ENCODE measurements around the gene FRMD4B.
"Not testable (repeated sequence)": the region's sequence is repeated elsewhere in the genome, so short reads cannot be mapped to it uniquely, and the experiment has no call there.

The FRMD4B gene

DNA sequence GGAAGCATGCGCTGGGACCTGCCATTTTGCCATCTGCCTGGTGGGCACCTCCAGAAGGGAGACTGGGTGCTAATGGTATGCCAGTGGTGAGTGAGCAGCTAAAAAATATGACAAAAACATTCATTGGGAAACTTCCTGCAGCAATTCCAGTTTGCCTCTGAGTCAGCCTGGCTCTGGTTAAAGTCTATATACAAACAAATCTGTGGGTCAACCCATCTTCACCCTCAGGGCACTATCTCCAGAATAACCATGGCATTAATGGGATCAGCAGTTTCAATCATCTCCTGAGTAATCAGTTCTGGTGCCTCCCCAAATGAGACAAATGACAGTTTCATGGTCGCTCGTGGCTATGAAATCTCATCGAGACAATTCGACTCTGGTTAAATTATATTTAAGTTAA lies 21.5 kb downstream of the FRMD4B start:
- DNase-seq (ENCODE audit: low spot score), result peak; percentile 76

DNA sequence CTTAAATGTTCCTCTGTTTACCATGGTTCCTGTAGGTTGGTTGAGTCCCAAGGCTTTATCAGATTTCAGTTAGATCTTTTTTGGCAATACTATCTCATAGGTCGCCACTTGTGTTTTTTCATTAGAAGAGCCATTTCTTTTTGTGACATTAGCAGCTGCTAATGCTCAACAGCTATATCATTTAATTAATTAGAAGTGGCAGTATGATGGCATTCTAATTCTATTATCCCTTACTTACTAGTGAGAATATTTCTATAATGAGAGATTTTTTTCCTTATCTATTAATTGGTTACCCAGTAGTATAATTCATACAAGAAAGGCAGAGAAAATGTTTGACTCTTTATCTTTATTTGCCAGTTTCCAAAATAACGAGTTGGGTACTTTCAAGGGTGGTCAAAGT lies 25.2 kb downstream of the FRMD4B start:
- DNase-seq (ENCODE audit: low spot score), result no peak

DNA sequence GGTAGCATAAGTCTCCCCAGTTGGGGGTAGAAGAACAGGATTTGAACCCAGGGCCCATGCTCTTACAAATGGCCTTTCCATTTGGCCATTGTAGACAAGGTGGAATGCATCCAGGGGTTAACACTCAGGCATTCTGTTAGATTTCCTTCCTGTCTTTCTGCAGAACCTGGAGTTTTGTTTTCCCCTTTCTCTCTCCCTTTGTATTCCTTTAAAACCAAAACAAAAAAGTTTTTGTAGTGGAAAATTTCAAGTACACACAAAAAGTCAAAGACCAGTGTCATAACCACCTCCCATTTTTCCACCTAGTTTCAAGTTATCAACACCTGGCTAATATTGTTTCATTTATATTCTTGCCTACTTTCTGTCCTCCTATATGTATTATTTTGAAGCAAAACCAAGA lies 26.0 kb downstream of the FRMD4B start:
- no peak for DNase-seq (ENCODE audit: low spot score)

DNA sequence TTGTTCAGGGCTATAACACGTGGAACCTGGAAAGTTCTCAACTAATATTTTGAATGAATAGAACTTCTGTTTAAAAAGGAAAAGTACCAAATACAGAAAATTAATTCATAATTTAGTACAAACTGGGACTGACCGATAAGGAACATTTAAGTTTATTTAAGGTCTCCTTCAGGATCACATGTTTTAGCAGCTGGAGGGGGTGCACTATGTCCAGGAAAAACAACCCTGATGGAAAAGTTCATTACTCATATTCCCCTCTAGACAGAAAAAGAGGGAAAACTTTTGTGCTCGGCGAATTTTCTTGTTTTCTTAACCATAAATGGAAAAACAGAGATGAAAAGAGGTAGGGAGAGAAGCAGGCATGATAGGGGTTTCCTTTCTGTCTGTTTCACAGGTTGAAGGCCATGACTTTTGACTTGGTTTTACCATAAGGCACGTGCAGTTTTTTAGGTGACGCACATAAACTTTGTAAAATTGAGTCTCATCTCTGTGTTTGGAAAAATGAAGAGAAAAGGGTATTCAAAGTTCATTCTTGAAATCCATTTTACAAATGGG lies 26.5 kb downstream of the FRMD4B start:
- no peak for DNase-seq (ENCODE audit: low spot score)

DNA sequence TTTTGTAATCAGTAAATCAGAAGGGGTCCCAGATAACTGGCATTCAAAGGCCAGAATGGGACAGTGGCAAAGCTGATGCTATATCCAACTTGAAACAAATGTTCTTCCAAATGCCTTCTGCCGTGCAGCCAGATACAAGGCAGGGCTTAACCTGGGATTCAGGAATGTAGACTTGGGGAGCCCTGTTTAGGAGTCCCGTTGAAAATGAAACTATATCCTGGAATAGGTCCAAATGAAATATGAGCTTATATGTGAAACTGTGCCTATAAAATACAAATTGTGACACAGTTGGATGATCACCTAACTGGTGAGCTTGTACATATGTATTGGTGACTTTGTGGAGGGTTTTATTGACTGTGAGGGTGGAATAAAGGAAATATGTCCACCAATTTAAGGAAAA lies 28.7 kb downstream of the FRMD4B start:
- DNase-seq (ENCODE audit: low spot score), result no peak

DNA sequence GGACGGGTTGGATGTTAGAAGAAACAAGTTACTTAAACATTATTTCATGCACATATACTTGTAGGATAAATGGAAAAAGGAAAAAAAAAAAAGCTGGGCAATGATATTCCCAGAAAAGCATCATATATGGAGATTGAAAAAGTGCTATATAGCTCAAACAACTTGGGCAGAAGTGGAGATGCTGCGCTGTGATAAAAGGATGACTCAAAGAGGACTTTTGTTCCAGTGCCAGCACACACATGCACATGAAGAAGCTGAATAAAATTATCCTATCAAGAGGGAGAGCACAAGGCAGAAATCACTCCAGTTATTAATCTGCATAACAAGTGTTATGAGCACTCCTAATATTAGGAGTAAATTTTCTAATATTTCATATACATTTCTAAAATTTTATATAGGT lies 30.9 kb downstream of the FRMD4B start:
- peak; percentile 77 for DNase-seq (ENCODE audit: low spot score)

DNA sequence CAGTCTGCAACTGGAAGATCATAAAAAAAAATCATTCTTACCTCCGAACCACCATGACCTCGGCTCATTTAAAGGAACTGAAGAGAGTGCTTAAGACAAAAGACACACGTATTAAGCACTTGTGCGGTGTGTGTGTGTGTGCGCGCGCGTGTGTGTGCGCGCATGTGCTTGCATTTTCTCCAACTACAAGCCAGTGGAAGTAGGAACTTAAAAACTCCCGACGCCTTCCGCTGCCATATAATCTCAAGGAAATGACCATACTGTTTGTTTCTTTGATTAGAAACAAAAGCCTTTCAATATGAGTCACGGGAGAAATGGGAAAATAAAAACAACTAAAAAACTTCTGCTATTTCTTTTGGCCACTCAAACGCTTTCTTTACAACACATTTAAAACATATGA lies 32.4 kb downstream of the FRMD4B start:
- DNase-seq (ENCODE audit: low spot score), result no peak

DNA sequence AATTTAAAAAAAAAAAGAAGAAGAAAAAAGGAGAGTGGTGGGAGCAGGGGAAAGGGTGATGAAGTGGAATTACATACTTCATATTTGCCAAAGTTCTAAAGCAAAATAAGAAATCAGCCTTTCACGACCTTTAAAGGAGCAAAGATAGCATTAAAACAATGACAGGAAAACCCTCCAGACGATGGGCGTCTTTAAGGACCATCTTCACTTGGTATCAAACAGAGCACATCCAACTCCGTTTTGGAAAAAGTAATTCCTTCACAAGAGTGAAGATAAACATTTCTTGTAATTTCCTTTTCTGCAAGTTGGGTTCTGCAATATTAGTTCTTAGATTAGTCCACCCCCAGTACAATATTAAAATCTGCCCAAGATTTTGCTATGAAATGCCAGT lies 32.8 kb downstream of the FRMD4B start:
- no peak for DNase-seq (ENCODE audit: low spot score)

DNA sequence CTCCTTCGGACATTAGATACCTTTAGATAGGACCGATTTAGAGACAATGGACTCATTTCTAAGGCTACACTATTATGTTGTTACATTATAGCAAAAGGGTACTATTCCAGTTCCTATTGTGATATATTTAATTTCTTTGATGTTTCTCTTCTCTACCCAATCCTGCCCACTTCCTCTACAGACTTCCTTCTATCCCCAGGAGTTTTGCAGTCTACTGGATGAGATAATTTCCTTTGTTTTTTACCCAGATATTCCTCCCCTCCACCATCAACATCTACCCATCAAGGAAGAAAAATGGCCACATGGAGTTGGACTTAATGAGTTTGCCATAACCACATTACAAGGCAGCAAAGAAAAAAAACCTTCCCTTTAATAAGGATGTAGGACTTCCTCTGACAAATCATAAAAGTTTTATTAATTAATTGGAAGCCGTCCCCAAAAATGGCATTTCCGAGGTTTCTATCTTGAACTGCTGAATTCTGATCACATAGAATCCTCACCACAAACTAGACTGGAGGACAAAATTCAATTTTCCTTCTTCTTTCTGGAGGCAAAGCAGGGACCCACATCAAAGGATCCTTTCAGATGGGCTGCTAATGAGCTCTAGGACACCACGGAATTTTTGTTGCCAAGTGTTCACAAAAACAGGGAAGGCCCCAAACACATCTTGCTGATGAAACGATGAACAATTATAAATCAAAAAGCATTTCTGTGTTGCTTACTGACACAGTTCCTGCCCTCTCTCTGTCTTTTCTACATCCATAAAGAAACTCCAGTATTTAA lies 33.4 kb downstream of the FRMD4B start:
- no peak for DNase-seq (ENCODE audit: low spot score)

DNA sequence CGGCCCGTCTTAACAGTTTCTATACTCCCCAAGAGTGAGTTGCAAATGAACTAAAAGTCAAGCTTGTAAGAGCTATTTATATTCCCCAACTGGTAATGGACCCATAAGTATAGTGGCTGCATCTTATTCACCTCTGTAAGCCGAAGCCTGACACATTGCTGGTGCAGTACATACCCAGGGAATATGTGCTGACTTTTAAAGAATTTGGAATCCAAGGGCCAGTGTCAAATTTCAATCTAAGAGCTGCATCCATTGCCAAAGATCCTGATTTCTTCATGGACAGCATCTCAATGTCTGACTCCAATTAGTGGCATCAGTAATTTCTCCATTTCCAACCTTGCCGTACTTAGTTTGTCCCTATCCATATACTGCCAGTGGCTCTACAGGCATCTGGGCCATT lies 42.0 kb downstream of the FRMD4B start:
- no peak for DNase-seq (ENCODE audit: low spot score)

DNA sequence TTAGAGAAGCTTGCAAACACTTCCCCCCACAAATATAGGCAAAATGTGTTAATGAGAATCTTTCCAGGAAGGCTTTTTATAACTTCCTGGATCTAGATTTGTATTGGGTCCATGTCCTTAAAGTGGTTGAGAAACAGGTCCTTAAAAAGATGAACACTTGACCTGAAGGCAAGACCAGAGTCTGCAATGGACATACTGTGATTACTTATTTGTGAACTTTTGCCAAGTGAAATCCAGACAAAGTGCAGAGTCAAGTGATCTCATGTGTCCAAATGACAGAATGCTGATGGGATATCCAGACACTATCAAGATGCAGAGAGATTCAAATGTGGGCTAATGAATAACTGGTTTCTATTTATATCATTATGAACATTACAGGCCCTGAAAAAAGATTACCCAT lies 43.8 kb downstream of the FRMD4B start:
- DNase-seq (ENCODE audit: low spot score), result no peak

DNA sequence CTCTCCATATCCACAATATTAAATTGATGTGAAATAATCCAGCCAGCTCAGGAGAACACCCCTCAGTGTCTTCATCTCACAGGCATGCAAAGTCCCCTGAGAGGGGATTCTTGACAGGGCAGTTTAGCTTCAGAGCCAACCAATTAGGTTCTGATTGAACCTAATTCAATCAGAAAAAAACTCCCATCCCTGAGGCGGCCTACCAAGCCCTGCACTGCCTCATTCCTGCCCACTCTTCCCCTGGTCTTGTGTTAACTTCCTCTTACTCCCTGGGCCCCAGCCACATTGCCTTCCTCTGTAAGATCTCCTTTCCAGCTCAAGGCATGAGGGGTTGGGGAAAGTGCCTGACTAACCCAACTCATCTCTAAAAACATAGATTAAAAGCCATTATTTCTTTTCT lies 46.1 kb downstream of the FRMD4B start:
- no peak for DNase-seq (ENCODE audit: low spot score)

DNA sequence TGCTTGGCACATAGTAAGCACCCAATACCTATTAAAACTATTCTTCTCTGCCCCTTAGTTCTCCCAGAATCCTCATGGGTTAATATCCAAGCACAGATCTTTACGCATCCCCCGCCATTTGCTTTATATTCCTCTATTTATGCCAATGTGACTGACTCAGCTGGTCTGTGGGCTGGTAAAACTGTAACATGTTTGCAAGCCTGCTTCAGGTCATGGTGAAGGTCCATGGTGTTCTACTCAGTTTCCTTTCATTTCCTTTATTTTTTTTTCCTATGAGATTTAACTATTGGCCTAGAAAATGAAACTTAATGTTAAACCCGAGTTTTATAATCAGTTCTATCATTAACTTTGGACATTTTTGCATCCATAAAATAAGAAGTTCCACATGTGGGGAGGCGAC lies 47.0 kb downstream of the FRMD4B start:
- DNase-seq (ENCODE audit: low spot score), result no peak

DNA sequence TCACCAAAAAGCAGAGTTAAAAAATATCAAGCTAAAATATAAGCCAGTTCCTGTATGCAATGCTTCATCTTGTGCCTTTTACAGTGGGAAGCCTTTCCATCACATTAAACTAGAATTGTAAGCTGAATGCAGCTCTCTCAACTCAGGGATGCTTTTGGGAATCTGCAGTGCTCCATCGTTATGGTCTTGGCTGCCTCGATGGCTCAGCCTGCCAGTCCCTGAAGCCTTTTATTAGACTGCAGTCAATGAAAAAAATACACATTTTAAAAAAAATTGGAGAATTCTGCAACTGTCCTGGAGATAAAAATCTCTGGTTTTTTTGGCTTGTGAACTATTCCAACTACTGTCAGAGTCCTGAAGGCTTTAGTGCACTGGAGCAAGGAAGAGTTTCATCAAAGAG lies 53.0 kb downstream of the FRMD4B start:
- no peak for DNase-seq (ENCODE audit: low spot score)

DNA sequence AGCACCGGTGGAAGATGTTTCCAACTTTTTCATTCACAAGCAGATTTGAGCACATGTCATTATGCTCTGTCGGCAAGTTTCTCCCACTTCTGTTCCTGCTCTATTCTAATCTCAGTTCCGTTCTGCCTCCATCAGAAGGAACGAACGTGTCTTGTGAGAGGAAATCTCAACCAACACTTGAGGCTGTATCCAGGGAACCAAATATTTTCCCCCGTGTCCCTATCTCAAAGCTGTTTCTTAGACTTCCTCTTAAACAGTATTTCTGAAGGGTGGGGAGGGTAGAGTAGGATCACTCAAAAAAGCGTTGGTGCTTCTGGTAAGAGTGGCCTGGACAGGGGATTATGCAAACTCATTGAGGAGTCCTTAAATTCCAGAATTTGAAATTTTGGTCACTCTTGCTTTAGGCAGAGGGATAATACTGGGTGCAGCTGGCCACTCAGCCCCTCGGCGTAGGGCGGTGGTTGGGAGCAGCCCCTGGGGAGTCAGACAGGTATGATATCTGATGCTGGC lies 54.9 kb downstream of the FRMD4B start:
- DNase-seq (ENCODE audit: low spot score), result no peak

DNA sequence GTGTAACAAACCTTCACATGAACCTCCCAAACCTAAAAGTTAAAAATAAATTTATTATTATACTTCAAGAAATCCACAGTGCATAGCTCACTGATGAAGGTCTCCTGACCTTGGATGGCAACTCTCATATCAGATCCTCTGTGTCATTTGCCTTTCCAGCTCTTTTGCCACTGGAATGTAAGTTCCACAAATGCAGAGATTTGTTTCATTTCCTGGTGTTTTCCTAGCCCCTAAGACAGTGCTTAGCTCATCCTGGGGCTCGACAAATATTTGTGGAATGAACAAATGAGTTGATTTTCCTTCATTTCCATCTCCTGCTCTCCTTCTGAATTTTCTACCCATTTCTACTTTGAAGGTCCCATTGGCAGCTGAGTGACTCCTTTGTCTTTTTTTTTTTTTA lies 56.0 kb downstream of the FRMD4B start:
- DNase-seq (ENCODE audit: low spot score), result no peak

DNA sequence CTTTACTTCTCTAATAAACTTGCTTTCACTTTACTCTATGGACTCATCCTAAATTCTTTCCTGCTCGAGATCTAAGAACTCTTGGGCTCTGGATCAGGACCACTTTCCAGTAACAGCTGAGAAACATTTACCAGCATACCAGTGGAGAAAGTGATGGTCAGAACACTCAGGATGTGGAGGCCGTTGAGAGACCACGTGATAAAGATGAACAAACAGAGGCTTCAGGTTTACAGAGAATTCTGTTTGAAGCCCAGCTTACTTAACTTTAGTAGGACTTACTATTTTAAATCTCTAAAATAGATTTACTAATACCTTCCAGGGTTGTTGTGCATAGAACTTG lies 57.0 kb downstream of the FRMD4B start:
- DNase-seq (ENCODE audit: low spot score), result no peak

DNA sequence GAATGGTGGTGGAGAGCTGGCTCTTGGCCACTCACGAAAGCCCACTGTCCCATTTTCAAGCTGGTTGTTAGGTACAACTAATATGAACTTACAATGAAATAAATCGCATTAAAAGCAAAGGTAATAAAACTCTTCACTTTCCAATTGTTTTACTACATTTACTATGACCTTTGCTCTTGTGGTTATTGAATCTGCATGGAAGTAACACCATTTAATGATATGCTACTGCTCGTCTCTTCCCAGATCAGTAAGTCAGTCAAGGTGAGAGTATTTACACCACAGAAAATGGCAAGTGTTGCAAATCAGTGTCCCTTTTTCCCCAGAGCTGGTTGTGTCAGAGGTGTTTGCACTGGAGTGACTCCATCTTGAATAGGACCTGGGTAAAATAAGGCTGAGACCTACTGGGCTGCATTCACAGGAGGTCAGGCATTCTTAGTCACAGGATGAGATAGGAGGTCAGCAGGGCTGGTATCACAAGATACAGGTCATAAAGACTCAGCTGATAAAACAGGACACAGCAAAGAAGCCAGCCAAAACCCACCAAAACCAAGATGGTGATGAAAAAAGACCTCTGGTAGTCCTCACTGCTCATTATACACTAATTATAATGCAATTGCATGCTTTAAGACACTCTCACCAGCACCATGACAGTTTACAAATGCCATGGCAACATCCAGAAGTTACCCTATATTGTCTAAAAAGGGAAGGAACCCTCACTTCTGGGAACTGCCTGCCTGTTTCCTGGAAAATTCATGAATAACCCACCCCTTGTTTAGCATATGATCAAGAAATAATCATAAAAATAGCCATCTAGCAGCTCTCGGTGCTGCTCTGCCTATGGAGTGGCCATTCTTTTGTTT lies 57.6 kb downstream of the FRMD4B start:
- no peak for DNase-seq (ENCODE audit: low spot score)

DNA sequence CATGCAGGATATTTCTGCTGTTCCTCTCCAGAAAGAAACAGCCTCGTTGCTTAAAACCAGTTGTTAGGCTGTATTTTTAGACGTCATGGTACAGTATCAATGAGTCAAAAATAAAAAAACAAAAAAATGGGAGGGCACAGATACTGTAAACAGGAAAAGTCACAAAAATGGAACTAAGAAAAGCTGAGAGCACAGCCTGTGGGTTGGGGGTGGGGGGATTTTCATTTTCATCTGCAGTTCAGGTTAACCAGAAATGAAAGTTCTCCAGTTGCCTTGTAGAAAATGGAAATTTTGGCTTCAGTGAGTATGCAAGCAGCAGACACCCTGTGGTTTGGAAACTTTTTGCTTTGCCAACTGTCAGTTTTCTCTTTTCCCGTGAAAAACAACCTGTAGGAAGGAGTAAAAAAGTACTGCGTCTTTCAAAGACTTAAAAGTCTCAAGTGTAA lies 59.0 kb downstream of the FRMD4B start:
- no peak for DNase-seq (ENCODE audit: low spot score)

DNA sequence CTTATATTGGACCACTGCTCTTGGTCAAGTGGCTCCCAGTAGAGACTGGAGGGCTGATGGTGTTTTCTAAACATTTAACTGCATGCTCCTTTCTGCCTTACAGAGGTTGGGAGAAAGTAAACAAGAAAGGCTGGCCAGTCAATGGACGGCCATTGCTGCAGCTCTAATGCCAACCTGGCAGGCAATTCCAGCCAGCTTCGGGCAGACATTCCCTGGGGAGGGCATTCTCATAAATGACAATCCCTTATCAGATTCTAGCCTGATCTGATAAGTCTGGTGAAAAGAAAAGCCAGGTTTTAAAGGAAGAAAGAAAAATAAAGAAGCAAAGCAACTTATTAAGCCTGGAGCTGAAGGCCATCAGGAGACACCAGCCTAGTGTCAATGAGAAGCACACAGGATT lies 60.7 kb downstream of the FRMD4B start:
- no peak for DNase-seq (ENCODE audit: low spot score)

DNA sequence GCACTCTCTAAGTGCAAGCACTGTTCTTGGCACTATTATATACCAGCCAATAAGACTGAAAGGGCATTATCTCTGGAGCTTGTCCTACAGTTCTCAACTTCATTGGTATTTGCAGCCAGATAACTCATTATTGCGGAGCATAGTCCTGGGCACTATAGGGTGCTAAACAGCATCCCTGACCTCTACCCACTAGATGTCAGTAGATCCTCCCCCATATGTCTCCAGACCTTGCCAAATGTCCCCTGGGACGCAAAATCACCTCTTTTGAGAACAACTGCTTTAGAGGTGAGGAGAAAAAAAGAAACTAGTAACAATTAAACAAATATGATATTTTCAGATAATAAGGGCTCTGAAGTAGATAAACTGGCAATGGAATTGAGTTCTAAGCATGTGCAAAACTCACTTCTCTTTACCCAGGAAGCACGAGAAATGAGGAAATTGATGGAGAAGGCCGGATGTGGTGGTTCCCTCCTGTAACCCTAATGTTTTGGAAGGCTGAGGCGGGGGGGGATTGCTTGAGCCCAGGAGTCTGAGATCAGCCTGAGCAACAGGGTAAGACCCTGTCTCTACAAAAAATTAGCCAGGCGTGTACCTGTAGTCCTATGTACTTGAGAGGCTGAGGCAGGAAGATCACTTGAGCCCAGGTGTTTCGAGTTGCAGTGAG lies 61.4 kb downstream of the FRMD4B start:
- DNase-seq (ENCODE audit: low spot score), result no peak

DNA sequence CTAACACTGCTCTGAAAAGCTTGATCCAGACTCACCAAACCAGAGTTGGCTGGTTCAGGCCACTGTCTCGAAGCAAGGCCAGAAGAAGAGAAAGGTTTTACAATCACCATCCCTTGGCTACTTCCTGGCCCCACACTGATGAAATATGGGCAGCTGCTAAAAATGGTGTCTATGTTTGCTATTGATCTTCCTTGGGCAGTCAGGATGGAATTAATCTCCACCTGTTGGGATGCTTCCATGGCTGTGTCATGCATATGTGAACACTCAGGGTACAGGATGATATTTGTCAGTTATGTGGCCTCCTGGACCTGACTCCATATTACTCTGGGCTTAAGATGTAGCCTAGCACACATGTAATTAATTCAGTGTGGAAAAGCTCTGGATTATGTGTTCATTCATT lies 61.9 kb downstream of the FRMD4B start:
- DNase-seq (ENCODE audit: low spot score), result no peak

DNA sequence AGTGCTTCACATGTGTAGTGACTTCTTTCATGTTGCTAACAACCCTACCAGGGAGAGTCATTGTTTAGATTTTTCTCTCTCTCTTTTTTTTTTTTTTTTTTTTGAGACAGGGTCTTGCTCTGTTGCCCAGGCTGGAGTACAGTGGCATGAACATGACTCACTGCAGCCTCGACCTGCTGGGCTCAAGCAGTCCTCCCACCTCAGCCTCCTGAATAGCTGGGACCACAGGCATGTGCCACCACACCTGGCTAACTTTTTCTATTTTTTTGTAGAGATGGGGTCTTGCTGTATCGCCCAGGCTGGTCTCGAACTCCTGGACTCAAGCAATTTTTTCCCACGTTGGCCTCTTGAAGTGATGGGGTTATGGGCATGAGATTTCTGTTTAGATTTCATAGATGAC lies 63.4 kb downstream of the FRMD4B start:
- DNase-seq (ENCODE audit: low spot score), result not testable (repeated sequence)

Measured in COLO829 (cell line).